ENCODE data around the gene DNAJC21.
A peak's percentile ranks its signal among the peaks of the same experiment; 100 is the strongest.
"Not testable (repeated sequence)": the region's sequence is repeated elsewhere in the genome, so short reads cannot be mapped to it uniquely, and the experiment has no call there.

DNAJC21 gene

DNA sequence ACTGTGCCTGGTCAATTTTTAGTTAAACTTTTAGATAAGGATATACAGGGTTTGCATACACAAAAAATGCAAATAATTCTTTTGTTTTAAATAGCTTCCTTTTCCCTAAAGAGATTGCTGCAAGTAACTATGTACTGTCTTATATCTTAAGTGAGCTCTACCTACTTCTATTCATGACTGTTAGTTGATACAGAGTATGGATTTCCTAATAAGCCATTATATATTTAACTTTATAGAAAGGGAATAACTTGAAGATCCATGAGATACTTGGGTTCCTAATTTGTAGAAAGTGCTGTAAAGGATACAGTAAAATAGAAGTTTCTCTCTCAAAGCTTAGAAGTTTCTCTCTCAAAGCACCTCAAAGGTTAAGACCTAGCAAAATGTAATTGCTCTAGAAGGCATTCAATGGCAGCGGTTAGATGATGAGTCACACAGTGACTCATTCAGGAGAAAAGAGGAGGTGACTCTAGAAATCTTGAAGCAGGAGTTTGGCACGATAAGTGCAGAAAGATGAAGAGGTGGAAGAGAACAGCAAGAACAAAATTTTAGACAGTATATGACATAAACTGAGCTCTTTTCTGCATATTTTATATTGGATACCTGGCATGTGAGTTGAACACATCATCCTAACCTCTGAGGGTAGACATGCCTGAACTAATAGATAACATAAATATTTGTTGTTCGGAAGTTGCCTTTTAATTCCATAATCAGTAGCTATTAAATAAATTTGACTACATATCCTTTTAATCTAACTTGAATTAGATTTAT, 5.5 kb upstream of the DNAJC21 start:
- DNase-seq = no peak

DNA sequence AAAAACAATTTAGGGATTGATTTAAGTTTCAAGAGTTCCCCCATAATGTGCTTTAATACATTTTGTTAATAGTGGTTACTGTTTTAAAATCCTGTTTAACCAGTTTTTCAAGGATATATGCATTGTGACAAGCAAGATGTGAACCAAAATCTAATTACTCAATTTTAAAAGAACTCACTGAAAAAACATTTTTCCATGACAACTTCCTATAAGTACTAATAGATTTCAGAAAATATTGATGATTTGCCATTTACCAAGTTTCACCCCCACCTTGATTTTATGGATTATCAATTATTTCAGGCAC, 4.9 kb upstream of the DNAJC21 start:
- DNase-seq = no peak

DNA sequence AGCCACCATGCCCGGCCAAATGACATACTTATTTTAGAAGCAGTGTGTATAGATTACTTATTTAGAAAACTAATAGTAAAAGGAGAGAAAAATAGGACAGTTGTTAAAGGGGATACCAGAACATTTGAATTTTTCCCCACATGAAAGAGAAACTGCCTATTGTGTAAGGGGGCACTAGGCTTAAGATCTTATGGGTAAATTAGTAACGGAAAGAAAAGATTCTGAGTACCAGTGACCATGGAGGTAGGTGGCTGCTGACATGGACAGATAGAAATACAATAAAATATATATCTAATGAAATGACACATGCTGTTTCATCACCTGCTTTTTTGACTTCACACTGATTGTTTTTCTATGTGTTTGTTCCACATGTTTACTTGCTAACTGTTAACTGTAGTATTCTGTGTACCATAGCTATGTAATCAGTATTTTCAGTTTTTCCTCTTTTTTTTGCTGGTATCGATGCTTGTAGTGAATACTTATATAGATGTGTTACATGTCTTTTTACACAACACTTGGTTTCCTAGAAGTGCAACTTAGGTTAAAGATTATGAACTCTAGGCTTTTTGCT, 3.0 kb upstream of the DNAJC21 start:
- no peak for DNase-seq

DNA sequence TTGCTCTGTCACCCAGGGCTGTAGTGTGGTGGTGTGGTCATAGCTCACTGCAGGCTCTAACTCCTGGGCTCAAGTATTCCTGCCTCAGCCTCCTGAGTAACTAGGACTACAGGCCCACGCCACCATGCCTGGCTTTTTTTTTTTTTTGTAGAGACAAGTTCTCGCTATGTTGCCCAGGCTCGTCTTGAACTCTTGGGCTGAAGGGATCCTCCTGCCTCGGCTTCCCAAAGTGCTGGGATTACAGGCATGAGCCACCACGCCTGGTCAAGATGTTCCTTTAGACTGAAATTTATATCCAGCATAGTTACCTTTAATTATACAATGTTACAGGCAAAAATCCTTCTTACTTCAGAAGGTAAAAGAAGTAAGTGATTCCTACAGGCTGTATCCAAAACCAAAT, 1.6 kb upstream of the DNAJC21 start:
- DNase-seq = no peak

DNA sequence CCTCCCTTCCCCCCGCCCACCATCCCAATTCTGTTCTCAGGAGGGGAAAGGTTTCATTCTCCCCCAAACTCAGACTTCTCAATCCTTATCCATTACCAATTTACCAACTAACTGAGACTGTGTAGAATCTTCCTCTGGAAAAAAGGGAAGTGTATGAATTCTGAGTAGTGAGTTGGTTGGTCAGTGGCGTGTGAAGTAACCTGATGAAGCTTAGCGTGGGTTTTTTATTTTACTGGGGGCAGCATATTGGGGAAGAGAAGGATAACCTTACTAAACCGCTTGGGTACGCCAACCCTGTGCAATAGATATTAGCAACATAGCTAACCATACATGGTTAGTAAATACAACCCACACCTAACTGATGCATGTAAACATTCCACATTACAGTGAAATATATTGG, 1.1 kb upstream of the DNAJC21 start:
- DNase-seq = no peak

DNA sequence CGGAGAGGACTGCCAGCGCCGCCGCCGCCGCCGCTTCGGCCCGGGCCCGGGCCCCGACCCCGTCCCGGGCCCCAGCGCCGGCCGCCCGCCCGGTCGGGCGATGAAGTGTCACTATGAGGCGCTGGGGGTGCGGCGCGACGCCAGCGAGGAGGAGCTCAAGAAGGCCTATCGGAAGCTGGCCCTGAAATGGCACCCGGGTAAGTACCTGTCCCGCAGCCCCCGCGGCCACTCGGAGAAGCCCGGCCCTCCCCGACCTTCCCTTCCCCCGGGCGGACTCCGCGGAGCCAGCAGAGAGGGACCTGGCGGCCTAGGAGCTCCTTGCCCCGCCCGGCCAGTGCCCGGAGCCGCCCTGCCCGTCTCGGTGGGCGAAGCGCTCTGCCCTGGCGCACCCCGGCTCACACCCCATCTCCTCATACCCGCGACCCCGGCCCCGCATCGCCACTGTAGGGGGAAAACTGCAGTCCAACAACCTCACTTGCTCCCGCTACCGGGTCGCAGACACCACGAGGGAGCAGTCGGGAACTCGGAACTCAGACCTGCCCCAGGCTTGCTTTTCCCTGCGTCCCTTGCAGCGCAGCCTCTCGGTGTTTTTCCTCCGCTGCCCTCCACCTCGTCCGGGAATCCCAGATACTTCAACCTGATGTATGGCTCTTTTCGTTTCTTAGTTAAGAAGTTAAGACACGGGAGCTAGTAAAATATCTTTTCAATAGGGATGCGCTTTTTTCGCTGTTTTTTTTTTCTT, 532 bp downstream of the DNAJC21 start:
- peak; percentile 58 to 73 (median 64) for DNase-seq

DNA sequence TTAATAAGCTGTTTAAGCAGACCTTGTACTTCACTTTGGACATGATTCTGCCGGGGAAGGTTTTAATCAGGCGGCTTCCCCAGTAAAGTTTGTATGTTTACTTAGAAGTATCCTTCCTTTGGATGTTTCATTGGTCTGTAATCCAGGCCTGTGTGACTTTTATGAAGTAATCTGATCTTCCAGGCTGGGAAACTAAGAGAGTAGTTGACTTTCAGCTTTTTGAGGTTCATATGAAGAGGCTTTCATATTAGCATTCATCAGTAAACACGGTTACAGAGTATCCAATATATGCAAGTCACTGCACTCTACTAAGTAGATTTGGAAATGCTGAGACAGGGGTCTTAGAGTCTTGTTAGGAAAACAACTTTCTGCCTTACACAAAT, 1.1 kb downstream of the DNAJC21 start:
- no peak for DNase-seq

DNA sequence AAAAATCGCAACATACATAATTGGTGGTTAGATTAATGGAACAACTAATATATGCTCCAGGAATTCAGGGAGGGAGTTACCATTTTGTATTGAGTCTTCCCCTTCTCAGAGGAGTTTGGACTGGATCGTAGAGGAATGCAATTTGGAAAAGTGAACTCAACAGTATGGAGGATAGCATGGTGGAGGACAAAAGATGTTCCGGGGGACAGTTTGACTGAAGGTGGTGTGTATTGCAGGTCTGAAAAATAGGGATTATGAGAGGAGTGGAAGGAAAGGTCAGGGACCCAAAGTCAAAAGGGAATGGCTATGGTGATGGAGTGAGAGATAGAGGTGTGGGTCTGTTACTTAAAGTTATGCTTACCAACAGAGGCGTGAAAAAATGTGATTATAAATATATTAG, 1.5 kb downstream of the DNAJC21 start:
- DNase-seq = no peak

DNA sequence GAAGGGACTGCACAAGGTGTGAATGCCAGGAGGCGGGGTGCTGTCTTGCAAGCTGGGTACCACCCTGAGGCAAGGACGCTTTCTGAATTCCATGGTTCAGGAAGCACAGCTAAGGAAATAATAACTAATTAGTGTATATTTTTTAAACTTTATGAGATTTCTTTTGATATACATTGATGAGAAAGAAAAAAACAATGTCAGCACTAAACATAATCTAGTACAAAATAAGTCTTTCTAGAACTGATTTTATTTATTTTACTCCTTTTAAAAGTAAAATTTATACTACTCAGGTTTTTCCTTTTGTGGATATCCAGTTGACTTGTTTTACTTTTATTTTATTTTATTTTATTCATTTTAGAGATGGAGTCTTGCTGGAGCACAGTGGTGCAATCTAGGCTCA, 3.6 kb downstream of the DNAJC21 start:
- no peak for DNase-seq

DNA sequence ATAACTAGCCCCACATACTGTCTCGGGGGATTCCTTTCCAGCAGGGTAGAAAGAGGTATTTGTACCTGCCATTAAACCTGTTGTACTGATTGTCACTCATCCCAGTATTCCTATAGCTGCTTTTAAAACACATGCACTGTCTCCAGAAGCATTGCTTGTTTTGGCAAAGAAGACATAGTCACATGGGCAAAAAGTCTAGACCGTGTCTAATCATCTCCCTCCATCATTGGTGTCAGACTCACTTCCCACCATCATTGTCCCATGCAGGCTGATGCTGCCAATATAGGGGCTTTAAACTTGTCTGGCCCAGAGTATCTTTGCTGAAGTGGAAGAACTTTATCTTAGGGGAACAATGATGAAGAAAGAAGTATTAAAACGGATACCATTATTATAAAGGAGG, 12.6 kb downstream of the DNAJC21 start:
- no peak for DNase-seq

DNA sequence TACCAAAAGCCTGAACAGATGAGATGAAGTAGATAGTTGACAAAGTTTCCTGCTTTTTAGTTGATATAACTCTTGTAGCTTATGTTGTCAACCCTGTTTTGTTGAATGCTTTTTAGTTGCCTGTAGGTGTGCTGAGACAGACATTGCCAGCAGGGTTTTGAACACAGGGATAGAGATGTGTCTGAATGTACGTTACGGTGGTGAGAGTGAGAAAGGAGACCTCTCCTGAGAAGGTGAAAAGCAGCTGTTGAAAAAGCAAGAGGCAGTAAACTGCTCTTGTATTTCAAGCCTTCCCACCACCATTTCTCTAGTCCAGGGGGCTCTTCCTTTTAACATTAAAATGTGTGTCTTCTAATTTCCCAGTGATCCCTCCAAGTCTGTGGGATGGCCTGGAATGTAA, 14.7 kb downstream of the DNAJC21 start:
- no peak for DNase-seq

DNA sequence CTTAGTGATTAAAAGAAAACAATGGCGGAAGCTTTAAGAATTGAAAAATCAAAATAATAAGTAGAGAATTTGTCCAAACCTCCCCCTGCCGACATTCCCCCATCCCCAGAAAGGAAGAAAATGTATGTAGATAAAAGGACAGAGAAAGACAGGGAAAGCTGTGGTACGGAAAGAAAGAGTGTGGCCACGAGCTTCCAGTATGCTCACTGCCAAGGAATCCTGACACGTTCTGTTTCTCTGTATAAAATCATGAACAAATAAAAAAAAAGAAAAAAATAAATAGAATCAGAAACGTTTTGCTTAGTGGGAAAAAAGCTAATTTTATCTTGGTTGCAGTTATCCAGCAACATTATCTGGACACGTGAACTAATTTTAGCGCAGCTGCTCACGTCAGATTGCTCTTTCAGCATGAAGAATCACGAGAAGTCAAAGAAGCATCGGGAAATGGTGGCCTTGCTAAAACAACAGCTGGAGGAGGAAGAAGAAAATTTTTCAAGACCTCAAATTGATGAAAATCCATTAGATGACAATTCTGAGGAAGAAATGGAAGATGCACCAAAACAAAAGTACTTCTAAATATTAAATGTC, 15.2 kb downstream of the DNAJC21 start:
- no peak for DNase-seq

DNA sequence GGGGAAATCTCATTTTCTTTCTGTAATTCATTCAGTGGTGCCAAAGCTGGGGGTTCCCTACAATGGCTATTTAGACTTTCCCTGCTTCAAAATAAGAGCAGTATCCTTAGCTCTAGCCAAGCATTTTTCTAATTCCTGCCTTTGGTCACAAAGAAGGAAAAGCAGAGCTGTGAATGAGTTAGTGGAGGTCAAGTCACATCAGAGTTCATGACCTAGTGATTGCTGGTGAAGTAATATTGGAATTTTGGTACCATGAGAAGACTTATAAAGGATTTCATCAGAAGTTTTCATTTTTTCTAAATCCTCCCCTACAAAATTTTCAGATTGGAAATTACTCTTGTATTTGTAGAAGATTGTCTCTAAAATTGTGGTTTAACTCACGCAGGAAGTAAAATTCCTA, 28.0 kb downstream of the DNAJC21 start:
- DNase-seq = no peak

DNA sequence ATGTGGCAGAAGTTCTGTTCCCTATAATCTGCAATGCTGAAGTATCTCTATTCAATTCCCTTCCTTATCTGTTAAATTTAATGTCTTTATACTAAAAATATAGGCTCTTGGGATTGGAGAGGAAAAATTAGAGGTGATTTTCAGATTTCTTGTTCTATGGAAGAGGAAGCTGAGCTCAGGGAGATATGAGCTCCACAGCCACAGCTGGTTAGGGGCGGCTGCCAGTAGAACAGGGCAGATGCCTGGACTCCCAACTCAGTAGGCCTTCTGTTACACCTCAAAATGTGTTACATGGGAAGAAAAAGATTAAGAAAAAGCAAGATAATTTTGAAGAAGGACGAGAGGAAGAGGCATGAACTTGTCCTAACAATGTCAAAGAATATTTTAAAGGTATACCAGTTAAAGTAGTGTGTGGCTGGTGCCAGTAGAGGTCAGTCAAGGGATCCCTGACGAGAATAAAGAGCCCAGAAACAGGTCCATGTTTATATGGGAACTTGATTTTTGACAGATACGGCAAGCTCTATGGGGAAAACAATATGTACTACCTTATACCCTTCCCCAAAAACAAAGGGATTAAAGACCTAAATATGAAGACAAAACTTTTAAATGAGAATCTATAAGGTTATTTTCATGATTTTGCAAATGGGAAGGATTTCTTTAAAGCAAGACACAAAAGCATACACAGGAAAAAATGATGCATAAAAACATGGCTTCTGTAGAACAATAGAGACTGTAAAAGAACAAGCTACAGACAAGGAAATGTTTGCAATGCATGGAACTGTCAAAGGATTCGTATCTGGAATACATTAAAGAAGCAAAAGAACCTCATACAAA, 28.7 kb downstream of the DNAJC21 start:
- no peak for DNase-seq

DNA sequence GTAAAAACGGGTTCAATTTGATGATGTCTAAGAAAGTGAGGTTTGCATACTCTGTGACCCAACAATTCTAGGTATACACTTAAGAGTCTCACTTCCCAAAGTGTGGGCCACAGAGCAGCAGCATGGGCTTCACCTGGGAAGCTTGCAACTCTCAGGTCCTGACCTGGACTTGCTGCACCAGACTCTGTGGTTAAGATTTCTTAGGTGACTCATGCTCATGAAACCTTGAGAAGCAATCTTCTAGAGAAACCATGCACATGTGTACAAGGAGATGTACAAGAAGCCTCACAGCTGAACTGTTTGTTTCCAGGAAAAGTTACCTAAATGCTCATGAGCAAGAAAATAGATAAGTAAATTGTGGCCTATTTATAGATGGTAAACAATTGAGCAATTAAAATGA, 30.0 kb downstream of the DNAJC21 start:
- no peak for DNase-seq

DNA sequence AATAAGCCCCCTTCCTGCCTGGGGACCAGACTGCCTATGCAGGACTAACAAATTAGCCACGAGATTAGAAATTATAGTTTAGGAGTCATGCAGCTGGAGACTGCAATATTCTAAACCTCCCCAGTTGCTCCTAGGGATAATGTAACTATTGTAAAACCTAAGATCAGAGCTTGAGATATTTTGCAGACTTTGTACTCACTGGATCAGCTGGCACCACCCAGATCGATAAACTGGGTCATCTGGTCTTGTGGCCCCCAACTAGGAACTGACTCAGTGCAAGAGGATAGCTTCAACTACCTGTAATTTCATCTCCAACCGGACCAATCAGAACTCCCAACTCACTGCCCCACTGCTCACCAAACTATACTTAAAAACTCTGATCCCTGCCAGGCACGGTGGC, 38.2 kb downstream of the DNAJC21 start:
- no peak for DNase-seq

DNA sequence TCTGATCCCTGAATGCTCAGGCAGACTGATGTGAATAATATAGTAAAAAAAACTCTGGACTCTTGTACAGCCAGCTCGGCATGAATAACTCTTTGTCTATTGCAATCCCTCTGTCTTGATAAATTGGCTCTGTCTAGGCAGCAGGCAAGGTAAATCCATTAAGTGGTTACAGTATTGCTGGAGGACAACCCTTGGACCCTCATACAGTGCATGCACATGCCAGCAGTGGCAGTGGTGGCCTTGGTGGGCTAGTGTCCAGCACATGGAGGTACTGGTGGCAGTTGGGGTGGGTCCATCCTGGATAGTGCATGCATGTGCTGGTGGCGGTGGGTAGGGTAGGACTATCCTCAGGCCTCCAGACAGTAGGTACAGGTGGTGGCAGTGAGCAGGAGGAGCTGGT, 38.9 kb downstream of the DNAJC21 start:
- DNase-seq = no peak

DNA sequence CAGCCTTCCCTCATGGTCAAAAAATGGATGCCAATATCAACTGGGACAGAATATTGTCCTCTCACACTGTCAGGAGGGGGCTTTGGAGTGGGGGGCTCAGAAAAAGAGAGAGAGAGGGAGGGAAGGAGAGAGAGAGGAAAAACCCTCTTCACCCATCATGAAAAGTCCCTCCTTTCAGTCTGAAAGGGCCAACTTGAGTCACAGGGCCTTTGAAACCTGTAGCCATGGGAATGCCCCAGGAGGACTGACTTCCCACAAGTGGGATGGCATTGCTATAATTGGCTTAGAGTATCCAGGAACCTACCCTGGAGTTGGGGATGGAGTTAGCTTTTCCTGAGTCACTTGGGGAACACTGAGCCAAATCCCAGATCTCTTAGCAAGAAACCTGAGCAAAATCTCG, 41.2 kb downstream of the DNAJC21 start:
- DNase-seq = no peak

DNA sequence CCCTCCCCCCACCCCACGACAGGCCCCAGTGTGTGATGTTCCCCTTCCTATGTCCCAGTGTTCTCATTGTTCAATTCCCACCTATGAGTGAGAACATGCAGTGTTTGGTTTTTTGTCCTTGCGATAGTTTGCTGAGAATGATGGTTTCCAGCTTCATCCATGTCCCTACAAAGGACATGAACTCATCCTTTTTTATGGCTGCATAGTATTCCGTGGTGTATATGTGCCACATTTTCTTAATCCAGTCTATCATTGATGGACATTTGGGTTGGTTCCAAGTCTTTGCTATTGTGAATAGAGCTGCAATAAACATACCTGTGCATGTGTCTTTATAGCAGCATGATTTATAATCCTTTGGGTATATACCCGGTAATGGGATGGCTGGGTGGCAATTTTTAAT, 42.3 kb downstream of the DNAJC21 start:
- DNase-seq = not testable (repeated sequence)

DNA sequence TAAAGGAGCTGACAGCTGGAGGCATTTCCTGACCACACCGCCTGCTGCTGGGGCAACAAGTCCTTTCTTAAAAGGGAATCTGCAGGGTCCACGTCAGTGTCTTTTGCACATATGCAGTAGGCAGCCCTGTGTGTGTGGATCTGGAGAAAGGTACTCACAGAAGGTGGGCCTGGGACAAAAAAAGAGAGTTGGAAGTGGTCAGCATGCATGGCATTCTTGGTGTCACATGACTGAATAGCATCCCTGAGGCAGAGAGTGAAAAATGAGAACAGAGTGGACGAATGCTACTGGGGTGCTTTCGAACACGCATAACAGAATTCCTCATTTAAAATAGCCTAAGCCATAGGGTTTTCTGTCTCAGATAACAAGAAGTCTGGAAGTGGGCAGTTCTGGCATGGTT, 47.0 kb downstream of the DNAJC21 start:
- no peak for DNase-seq

DNA sequence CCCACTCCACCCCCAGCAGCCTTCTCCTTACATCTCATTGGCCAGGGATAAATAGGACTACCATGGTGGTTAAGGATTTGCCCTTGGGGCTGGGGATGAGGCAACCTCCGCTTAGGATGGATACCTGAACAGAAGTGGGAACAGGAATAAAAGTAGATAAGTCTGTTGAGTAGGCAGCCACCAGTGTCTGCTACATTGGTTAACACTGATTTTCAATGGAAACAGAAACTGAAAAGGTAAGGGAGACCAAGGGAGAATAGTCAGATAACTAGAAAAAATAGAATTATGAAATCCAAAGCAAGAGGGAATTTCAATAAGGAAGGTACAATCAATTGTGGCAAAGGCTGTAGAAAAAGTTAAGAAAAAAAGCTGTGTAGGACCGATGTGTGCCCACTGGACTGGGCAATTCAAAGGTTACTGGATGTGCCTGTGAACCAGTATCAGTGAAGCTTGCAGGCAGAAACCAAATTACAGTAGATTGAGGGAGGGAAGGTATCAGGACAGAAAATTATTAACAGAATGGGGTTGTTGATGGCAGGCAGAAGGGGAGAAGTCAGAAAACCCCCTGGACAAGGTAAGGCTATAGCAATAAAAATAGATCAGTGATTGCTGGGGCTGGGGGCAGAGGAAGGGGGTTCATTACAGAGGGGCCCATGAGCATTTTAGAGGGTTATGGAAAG, 48.7 kb downstream of the DNAJC21 start:
- DNase-seq = no peak

DNA sequence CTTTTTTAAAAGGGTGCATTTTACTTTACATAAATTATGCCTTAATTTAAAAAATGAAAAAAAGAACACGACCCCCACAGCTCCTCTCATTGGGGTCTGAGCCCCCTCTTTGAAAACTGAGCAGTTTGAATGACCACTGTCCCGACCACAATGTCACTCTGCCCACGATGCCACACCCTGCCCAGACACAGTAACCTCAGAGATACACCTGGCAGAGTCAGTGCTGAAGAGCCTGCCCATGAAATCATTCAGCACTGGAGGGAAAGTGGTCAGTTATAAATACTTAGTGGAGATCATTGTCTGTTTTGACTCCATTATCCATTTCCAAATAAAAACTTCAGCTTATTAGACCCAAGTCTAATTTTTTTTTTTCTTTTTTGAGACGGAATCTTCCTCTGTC, 49.3 kb downstream of the DNAJC21 start:
- DNase-seq = no peak

DNA sequence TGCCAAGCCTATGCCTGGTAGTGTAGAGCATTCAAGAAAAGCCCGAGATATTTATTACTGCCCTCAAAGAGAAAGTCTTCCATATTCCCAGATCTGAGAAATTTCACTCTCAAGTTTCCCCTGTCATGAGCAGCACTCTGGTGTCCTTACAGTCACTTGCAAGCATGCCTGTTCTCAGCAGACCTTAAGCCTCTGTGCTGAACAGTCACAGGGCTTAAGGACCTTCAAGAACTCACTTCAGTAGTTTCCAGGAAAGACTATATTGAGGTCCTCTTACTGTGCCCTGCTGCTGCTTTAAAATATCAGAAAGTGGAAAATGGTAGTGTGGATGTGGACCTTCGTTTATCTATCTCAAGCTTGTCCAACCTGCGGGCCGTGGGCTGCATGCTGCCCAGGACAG, 53.5 kb downstream of the DNAJC21 start:
- DNase-seq = no peak
